ENCODE data around the gene B3GLCT. TPM values are rescaled to one million over a fixed set of nuclear protein-coding genes. Genes with fewer than 3 reads are reported as not detected.
A peak's percentile ranks its signal among the peaks of the same experiment; 100 is the strongest.

Gene B3GLCT
- total and polyA plus RNA-seq, 4 experiments from 2014 or later = 5.2 to 10.2 (median 6.6) TPM

GRCh38 chr13:31322702-31323405 is 123.1 kb downstream of the B3GLCT start:
- Mint-ChIP-seq H3K36me3 (peaks cover 43 to 55% of the 10 kb centered on the region in 2 donors), H3K27me3 (no peaks in the 10 kb centered on the region), H3K27ac (no peak overlapping the region), H3K4me1 (no peaks in the 10 kb centered on the region), H3K4me3 (no peak overlapping the region), H3K9me3 (peaks cover 0 to 5% (median 0%) of the 10 kb centered on the region in 8 donors)
- CTCF ChIA-PET (ENCODE audit: partially characterized antibody) = no interaction called here
- Histone ChIP-seq H3K4me1 (ENCODE audit: insufficient read depth, low read length) (no peaks in the 10 kb centered on the region), H3K4me3 (ENCODE audit: low read length in 2 of 2) (no peak overlapping the region), H3K36me3 (ENCODE audit: insufficient read depth, low read length) (no peaks in the 10 kb centered on the region), H3K27me3 (ENCODE audit: insufficient read depth, low read length) (no peaks in the 10 kb centered on the region), H3K9me3 (ENCODE audit: control insufficient read depth in 1 of 2, low read length in 2 of 2) (no peaks in the 10 kb centered on the region), H3K27ac (ENCODE audit: low read depth, low read length) (no peak overlapping the region)
- POLR2A ChIA-PET (ENCODE audit: partially characterized antibody) = no interaction called here
- intact Hi-C loops (cut with micrococcal nuclease) = no loop called here
- DNase-seq = no peak

- Histone ChIP-seq H3K36me3 (ENCODE audit: insufficient read depth, low read length) (no peaks in the 10 kb centered on the region), H3K27me3 (ENCODE audit: insufficient read depth, low read length) (no peaks in the 10 kb centered on the region), H3K4me3 (ENCODE audit: low read length in 2 of 2) (no peak overlapping the region), H3K27ac (ENCODE audit: low read depth, low read length) (no peak overlapping the region), H3K9me3 (ENCODE audit: control insufficient read depth in 1 of 2, low read length in 2 of 2) (no peaks in the 10 kb centered on the region), H3K4me1 (ENCODE audit: insufficient read depth, low read length) (no peaks in the 10 kb centered on the region)
- H3K36me3 Mint-ChIP-seq = peaks cover 62 to 76% of the 10 kb centered on the region in 2 donors
- no peak overlapping the region for H3K4me3 Mint-ChIP-seq
- ChIA-PET CTCF (ENCODE audit: partially characterized antibody) (no interaction called here), POLR2A (ENCODE audit: partially characterized antibody) (no interaction called here)
- H3K27me3 Mint-ChIP-seq = no peaks in the 10 kb centered on the region
- H3K4me1 Mint-ChIP-seq = no peaks in the 10 kb centered on the region
- intact Hi-C loops (cut with micrococcal nuclease) = no loop called here
- H3K27ac Mint-ChIP-seq = no peak overlapping the region
- no peak for DNase-seq
- peaks cover 0 to 4% (median 2%) of the 10 kb centered on the region in 8 donors for H3K9me3 Mint-ChIP-seq
Measured at GRCh38 chr13:31327182-31327860, 127.5 kb downstream of the B3GLCT start.

DNA sequence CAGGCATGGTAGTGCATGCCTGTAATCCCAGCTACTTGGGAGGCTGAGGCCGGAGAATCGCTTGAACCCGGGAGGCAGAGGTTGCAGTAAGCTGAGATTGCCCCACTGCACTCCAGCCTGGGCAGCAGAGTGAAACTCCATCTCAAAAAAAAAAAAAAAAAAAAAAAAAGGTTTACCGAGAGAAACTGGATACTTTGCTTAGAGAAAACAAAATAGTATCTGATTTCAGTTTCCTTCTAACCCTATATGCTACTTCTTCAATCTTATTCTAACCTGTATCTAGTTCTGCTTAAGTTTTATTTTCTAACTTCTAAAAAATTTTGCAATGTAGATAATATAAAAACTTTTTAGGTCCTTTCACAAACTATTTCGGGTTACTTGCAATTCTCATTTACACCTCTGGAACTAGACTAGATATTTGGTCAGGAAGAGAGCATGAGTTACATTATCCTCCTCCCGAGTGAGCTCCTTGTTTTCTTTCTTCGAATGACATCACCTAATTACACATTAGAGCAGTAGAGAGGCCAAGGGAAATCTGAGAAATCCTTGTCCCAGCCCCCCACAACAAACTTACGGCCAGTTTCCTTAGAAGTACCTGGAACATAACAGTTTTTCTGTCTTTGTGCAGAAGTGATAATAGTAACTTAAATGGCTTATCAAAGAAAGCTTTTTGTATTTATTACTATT is 128.9 kb downstream of the B3GLCT start:
- no peak overlapping the region for H3K4me3 ChIP-seq (ENCODE audit: low read length in 2 of 2)
- Mint-ChIP-seq H3K27me3 (no peaks in the 10 kb centered on the region), H3K36me3 (peaks cover 58 to 71% of the 10 kb centered on the region in 2 donors), H3K27ac (no peak overlapping the region), H3K9me3 (peaks cover 0 to 6% (median 3%) of the 10 kb centered on the region in 8 donors), H3K4me1 (no peaks in the 10 kb centered on the region), H3K4me3 (no peak overlapping the region)
- no peak overlapping the region for H3K27ac ChIP-seq (ENCODE audit: low read depth, low read length)
- intact Hi-C loops (cut with micrococcal nuclease) = no loop called here
- no peaks in the 10 kb centered on the region for H3K36me3 ChIP-seq (ENCODE audit: insufficient read depth, low read length)
- POLR2A ChIA-PET (ENCODE audit: partially characterized antibody) = no interaction called here
- no peaks in the 10 kb centered on the region for H3K27me3 ChIP-seq (ENCODE audit: insufficient read depth, low read length)
- no peak for DNase-seq
- CTCF ChIA-PET (ENCODE audit: partially characterized antibody) = no interaction called here
- H3K9me3 ChIP-seq (ENCODE audit: control insufficient read depth in 1 of 2, low read length in 2 of 2) = no peaks in the 10 kb centered on the region
- no peaks in the 10 kb centered on the region for H3K4me1 ChIP-seq (ENCODE audit: insufficient read depth, low read length)

GRCh38 chr13:31330236-31330635 is 130.5 kb downstream of the B3GLCT start:
- no peaks in the 10 kb centered on the region for H3K4me1 ChIP-seq (ENCODE audit: insufficient read depth, low read length)
- Mint-ChIP-seq H3K9me3 (peaks cover 2 to 20% (median 8%) of the 10 kb centered on the region in 8 donors), H3K36me3 (peaks cover 45 to 58% of the 10 kb centered on the region in 2 donors), H3K27me3 (no peaks in the 10 kb centered on the region), H3K4me1 (no peaks in the 10 kb centered on the region), H3K27ac (no peak overlapping the region), H3K4me3 (no peak overlapping the region)
- CTCF ChIA-PET (ENCODE audit: partially characterized antibody) = no interaction called here
- intact Hi-C loops (cut with micrococcal nuclease) = no loop called here
- H3K9me3 ChIP-seq (ENCODE audit: control insufficient read depth in 1 of 2, low read length in 2 of 2) = no peaks in the 10 kb centered on the region
- H3K27me3 ChIP-seq (ENCODE audit: insufficient read depth, low read length) = no peaks in the 10 kb centered on the region
- H3K36me3 ChIP-seq (ENCODE audit: insufficient read depth, low read length) = no peaks in the 10 kb centered on the region
- DNase-seq = no peak
- no peak overlapping the region for H3K4me3 ChIP-seq (ENCODE audit: low read length in 2 of 2)
- POLR2A ChIA-PET (ENCODE audit: partially characterized antibody) = no interaction called here
- no peak overlapping the region for H3K27ac ChIP-seq (ENCODE audit: low read depth, low read length)

GRCh38 chr13:31331068-31331467 is 131.3 kb downstream of the B3GLCT start:
- Histone ChIP-seq H3K9me3 (ENCODE audit: control insufficient read depth in 1 of 2, low read length in 2 of 2) (no peaks in the 10 kb centered on the region), H3K4me3 (ENCODE audit: low read length in 2 of 2) (no peak overlapping the region), H3K27ac (ENCODE audit: low read depth, low read length) (no peak overlapping the region), H3K27me3 (ENCODE audit: insufficient read depth, low read length) (no peaks in the 10 kb centered on the region), H3K4me1 (ENCODE audit: insufficient read depth, low read length) (no peaks in the 10 kb centered on the region), H3K36me3 (ENCODE audit: insufficient read depth, low read length) (no peaks in the 10 kb centered on the region)
- ChIA-PET POLR2A (ENCODE audit: partially characterized antibody) (no interaction called here), CTCF (ENCODE audit: partially characterized antibody) (no interaction called here)
- H3K4me1 Mint-ChIP-seq = no peaks in the 10 kb centered on the region
- H3K36me3 Mint-ChIP-seq = peaks cover 40 to 49% of the 10 kb centered on the region in 2 donors
- DNase-seq = no peak
- no peaks in the 10 kb centered on the region for H3K27me3 Mint-ChIP-seq
- intact Hi-C loops (cut with micrococcal nuclease) = no loop called here
- peak overlapping the region in 1 of 7 donors; percentile 45 for H3K27ac Mint-ChIP-seq
- H3K4me3 Mint-ChIP-seq = no peak overlapping the region
- H3K9me3 Mint-ChIP-seq = peaks cover 2 to 24% (median 13%) of the 10 kb centered on the region in 8 donors

DNA sequence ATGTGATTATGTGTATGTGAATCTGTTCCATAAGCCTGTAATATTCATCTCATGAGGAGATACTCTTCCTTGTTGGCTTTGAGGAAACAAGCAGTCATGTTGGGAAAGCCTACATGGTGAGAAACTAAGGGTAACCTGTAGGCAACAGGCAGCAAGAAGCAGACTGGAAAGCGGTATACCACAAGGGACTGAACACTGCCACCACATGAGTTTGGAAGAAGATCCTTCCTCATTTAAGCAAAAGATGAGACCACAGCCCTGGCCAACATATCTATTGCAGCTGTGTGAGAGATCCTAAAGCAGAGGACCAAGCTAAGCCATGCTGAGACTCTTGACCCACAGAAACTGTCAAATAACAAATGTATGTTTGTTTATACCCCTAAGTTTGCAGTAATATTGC is 134.8 kb downstream of the B3GLCT start:
- no peak for DNase-seq
- ChIA-PET POLR2A (ENCODE audit: partially characterized antibody) (no interaction called here), CTCF (ENCODE audit: partially characterized antibody) (no interaction called here)
- H3K27ac ChIP-seq (ENCODE audit: low read depth, low read length) = no peak overlapping the region
- H3K27me3 ChIP-seq (ENCODE audit: insufficient read depth, low read length) = no peaks in the 10 kb centered on the region
- no peak overlapping the region for H3K4me3 ChIP-seq (ENCODE audit: low read length in 2 of 2)
- H3K9me3 ChIP-seq (ENCODE audit: control insufficient read depth in 1 of 2, low read length in 2 of 2) = no peaks in the 10 kb centered on the region
- intact Hi-C loops (cut with micrococcal nuclease) = no loop called here
- no peaks in the 10 kb centered on the region for H3K4me1 ChIP-seq (ENCODE audit: insufficient read depth, low read length)
- H3K4me1 Mint-ChIP-seq = no peaks in the 10 kb centered on the region
- H3K4me3 Mint-ChIP-seq = no peak overlapping the region
- H3K27ac Mint-ChIP-seq = no peak overlapping the region
- H3K27me3 Mint-ChIP-seq = peaks cover 0 to 2% of the 10 kb centered on the region in 2 donors
- no peaks in the 10 kb centered on the region for H3K36me3 ChIP-seq (ENCODE audit: insufficient read depth, low read length)
- H3K36me3 Mint-ChIP-seq = peaks cover 16 to 22% of the 10 kb centered on the region in 2 donors
- H3K9me3 Mint-ChIP-seq = peaks cover 2 to 48% (median 33%) of the 10 kb centered on the region in 8 donors

DNA sequence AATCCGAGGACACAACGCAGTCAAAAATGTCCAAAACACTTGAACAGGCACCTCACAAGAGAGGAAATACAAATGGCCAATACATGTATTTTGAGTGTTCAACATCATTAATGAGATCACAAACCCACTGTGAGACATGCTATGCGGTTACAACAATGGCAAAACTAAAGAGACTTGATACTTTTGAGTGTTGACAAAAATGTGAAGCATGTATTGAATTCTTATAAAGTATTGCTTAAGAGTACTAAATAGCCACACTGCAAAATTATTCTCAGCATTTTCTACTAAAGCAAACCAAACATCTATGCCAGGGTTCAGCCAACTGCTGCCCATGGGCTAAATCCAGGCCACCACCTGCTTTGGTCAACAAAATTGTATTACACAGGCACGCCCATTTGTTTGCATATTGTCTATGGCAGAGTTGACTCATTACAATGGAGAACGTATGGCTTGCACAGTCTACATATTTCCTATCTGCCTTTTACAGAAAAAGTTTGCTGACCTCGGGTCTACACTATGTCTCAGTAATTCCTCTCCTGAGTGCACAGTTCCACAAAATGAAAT is 135.3 kb downstream of the B3GLCT start:
- Histone ChIP-seq H3K27ac (ENCODE audit: low read depth, low read length) (no peak overlapping the region), H3K9me3 (ENCODE audit: control insufficient read depth in 1 of 2, low read length in 2 of 2) (no peaks in the 10 kb centered on the region), H3K36me3 (ENCODE audit: insufficient read depth, low read length) (no peaks in the 10 kb centered on the region), H3K4me1 (ENCODE audit: insufficient read depth, low read length) (no peaks in the 10 kb centered on the region), H3K27me3 (ENCODE audit: insufficient read depth, low read length) (no peaks in the 10 kb centered on the region), H3K4me3 (ENCODE audit: low read length in 2 of 2) (no peak overlapping the region)
- Mint-ChIP-seq H3K27ac (no peak overlapping the region), H3K9me3 (peaks cover 2 to 48% (median 33%) of the 10 kb centered on the region in 8 donors), H3K4me3 (no peak overlapping the region), H3K36me3 (peaks cover 12 to 18% of the 10 kb centered on the region in 2 donors), H3K4me1 (no peaks in the 10 kb centered on the region), H3K27me3 (peaks cover 0 to 2% of the 10 kb centered on the region in 2 donors)
- ChIA-PET CTCF (ENCODE audit: partially characterized antibody) (no interaction called here), POLR2A (ENCODE audit: partially characterized antibody) (no interaction called here)
- DNase-seq = no peak
- intact Hi-C loops (cut with micrococcal nuclease) = no loop called here
